ENCODE measurements around the gene SUN2.
A peak's percentile ranks its signal among the peaks of the same experiment; 100 is the strongest.

The SUN2 gene

GRCh38 chr22:38715176-38715764 is 40.5 kb downstream of the SUN2 start:
- DNase-seq (ENCODE audit: low read depth), result no peak

- DNase-seq (ENCODE audit: low read depth), result no peak
Observed at GRCh38 chr22:38713921-38714320, 41.9 kb downstream of the SUN2 start.

GRCh38 chr22:38712486-38713207 is 43.2 kb downstream of the SUN2 start:
- DNase-seq (ENCODE audit: low read depth), result no peak

GRCh38 chr22:38710866-38711265 is 44.9 kb downstream of the SUN2 start:
- DNase-seq (ENCODE audit: low read depth), result no peak

GRCh38 chr22:38710351-38710750 is 45.4 kb downstream of the SUN2 start:
- no peak for DNase-seq (ENCODE audit: low read depth)

GRCh38 chr22:38709306-38709705 is 46.5 kb downstream of the SUN2 start:
- DNase-seq (ENCODE audit: low read depth), result no peak

- no peak for DNase-seq (ENCODE audit: low read depth)
Observed at GRCh38 chr22:38707984-38708383, 47.8 kb downstream of the SUN2 start.

- DNase-seq (ENCODE audit: low read depth), result no peak
Observed at GRCh38 chr22:38707346-38707745, 48.5 kb downstream of the SUN2 start.

GRCh38 chr22:38706901-38707195 is 49.0 kb downstream of the SUN2 start:
- no peak for DNase-seq (ENCODE audit: low read depth)

GRCh38 chr22:38706101-38706900 is 49.5 kb downstream of the SUN2 start:
- no peak for DNase-seq (ENCODE audit: low read depth)

GRCh38 chr22:38705235-38706100 is 50.3 kb downstream of the SUN2 start, which contains the start of gene GTPBP1:
TSS of gene GTPBP1 (plus strand) at chr22:38705944. CDS start at chr22:38705956, 12 bp downstream.
- DNase-seq (ENCODE audit: low read depth), result peak; percentile 100

GRCh38 chr22:38704654-38705234 is 51.1 kb downstream of the SUN2 start:
- DNase-seq (ENCODE audit: low read depth), result no peak

- DNase-seq (ENCODE audit: low read depth), result peak; percentile 82
Observed at GRCh38 chr22:38700789-38701628, 54.8 kb downstream of the SUN2 start, which contains the start of gene JOSD1. TSS of gene JOSD1 (minus strand) at chr22:38700943. CDS start at chr22:38699987, 956 bp downstream.

GRCh38 chr22:38700270-38700788 is 55.5 kb downstream of the SUN2 start:
- no peak for DNase-seq (ENCODE audit: low read depth)

- no peak for DNase-seq (ENCODE audit: low read depth)
Observed at GRCh38 chr22:38699784-38700183, 56.0 kb downstream of the SUN2 start.

- no peak for DNase-seq (ENCODE audit: low read depth)
Observed at GRCh38 chr22:38699143-38699542, 56.7 kb downstream of the SUN2 start.

GRCh38 chr22:38698407-38699094 is 57.2 kb downstream of the SUN2 start:
- DNase-seq (ENCODE audit: low read depth), result no peak

- no peak for DNase-seq (ENCODE audit: low read depth)
Observed at GRCh38 chr22:38697425-38698089, 58.2 kb downstream of the SUN2 start.

All from fibroblast of the conjunctiva (primary cell).